ENCODE results near the gene SINHCAF.

GRCh38 chr12:31232361-31232965 lies 93.5 kb downstream of the SINHCAF start:
- TF ChIP-seq CTCF (IDR thresholded peaks at IDR 0.05) (no peak), POLR2A (IDR thresholded peaks at IDR 0.05) (no peak)
